A673 (cell line): ENCODE results near the gene PNPLA6. TPM values are rescaled to one million over a fixed set of nuclear protein-coding genes. Genes with fewer than 3 reads are reported as not detected.

Experiments used
- BruUV-seq: library from RNA; stranded (reverse); fragments of 400-500 nt; replicated peaks from 2 replicates; lab custom pipeline; 2021; lab: Mats Ljungman, UMichigan
- CTCF ChIA-PET: fragments of 300-600 bp; sonication (Branson Sonifier 250); formaldehyde crosslinking; loops from one replicate; lab custom pipeline; 2022; ENCODE audit warnings: antibody characterized with exemption; lab: Charles Lee
- POLR2A ChIA-PET: fragments of 300-600 bp; sonication (Branson Sonifier 250); formaldehyde crosslinking; loops from one replicate; lab custom pipeline; 2022; ENCODE audit warnings: antibody characterized with exemption; ENCODE audit not compliant: low non-redundant PET; lab: Charles Lee
- DNase-seq: peaks from one replicate; pipeline ENCODE4 v3.0.0-alpha.2; 2015; ENCODE audit warnings: low spot score
- H3K27ac ChIP-seq: fragments of 200-600 bp; sonication (generic); 2 replicates; pipeline ENCODE4 v1.5.1; 2016; ENCODE audit warnings: mixed run types, low read depth, mild to moderate bottlenecking, mixed read lengths, antibody characterized with exemption, low read length; ENCODE audit not compliant: poor library complexity, severe bottlenecking
- H3K27me3 ChIP-seq: fragments of 200-600 bp; sonication (generic); replicated peaks from 2 replicates; pipeline ENCODE4 v1.6.1; 2017; ENCODE audit warnings: mixed run types, low read depth, mild to moderate bottlenecking, mixed read lengths, antibody characterized with exemption, low read length; ENCODE audit not compliant: insufficient read depth, poor library complexity
- H3K36me3 ChIP-seq: fragments of 200-600 bp; sonication (generic); 2 replicates; pipeline ENCODE4 v1.6.1; 2016; ENCODE audit warnings: mixed run types, mild to moderate bottlenecking, mixed read lengths, antibody characterized with exemption, low read length; ENCODE audit not compliant: insufficient read depth, poor library complexity, severe bottlenecking
- H3K4me1 ChIP-seq: fragments of 200-600 bp; sonication (generic); 2 replicates; pipeline ENCODE4 v1.6.1; 2017; ENCODE audit warnings: mixed run types, mild to moderate bottlenecking, mixed read lengths, antibody characterized with exemption, low read length; ENCODE audit not compliant: insufficient read depth, poor library complexity, severe bottlenecking
- H3K4me3 ChIP-seq: fragments of 200-600 bp; sonication (generic); 2 replicates; pipeline ENCODE4 v1.5.1; 2016; ENCODE audit warnings: low read depth, mixed run types, mild to moderate bottlenecking, mixed read lengths, low read length; ENCODE audit not compliant: poor library complexity, severe bottlenecking
- H3K9me3 ChIP-seq: fragments of 200-600 bp; sonication (generic); 2 replicates; pipeline ENCODE4 v1.6.1; 2016; ENCODE audit warnings: mixed run types, low read depth, mild to moderate bottlenecking, mixed read lengths, antibody characterized with exemption, low read length; ENCODE audit not compliant: poor library complexity, severe bottlenecking
- EZH2 ChIP-seq: fragments of 200-600 bp; sonication (generic); IDR thresholded peaks from 2 replicates; pipeline ENCODE4 v1.6.1; 2017; ENCODE audit warnings: borderline replicate concordance, low read depth, mild to moderate bottlenecking, mixed read lengths, antibody characterized with exemption, low read length; ENCODE audit not compliant: poor library complexity, severe bottlenecking
- intact Hi-C: fragments of 100-400 bp; cut with micrococcal nuclease; formaldehyde crosslinking; loops from one replicate; pipeline ENCODE4 v1.10.0; 2022; ENCODE audit not compliant: unreplicated experiment
- total RNA-seq: library from RNA; stranded (reverse); gene quantifications from 2 replicates; pipeline ENCODE4 v1.2.3, GENCODE V29; 2021
- TF ChIP-seq, protein P1 (sequence below): fragments of 300-800, 200-600 bp; sonication (generic); conservative IDR thresholded peaks from 2 replicates; pipeline ENCODE4 v1.5.1; 2017; ENCODE audit warnings: low read depth, mild to moderate bottlenecking, antibody characterized with exemption, low read length, moderate library complexity, mixed read lengths

Gene PNPLA6
- total RNA-seq, 1 experiment from 2014 or later: 70.4 TPM

DNA sequence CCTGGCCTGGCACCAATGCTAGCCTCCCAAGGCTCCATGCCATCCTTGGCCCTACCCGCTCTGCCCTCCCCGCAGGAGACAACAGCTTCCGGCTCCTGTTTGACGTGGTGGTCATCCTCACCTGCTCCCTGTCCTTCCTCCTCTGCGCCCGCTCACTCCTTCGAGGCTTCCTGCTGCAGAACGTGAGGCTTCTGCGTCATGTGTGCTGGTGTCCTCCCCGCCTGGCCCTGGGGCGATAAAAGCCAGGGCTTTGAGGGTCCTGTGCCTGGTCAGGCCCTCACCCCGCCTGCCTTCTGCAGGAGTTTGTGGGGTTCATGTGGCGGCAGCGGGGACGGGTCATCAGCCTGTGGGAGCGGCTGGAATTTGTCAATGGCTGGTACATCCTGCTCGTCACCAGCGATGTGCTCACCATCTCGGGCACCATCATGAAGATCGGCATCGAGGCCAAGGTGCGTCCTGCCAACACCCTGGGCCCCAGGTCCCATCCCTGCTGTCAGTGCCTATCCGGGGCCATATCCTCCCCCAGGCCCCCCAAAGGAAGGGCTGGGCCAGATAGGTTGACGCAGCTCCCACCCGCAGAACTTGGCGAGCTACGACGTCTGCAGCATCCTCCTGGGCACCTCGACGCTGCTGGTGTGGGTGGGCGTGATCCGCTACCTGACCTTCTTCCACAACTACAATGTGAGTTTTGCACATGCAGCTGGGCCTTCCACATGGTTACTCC is 6.8 kb upstream of the PNPLA6 start:
- Histone ChIP-seq H3K36me3 (no peaks in the 10 kb centered on the region), H3K9me3 (no peaks in the 10 kb centered on the region), H3K27ac (no peak overlapping the region), H3K4me3 (no peak overlapping the region), H3K27me3 (no peaks in the 10 kb centered on the region), H3K4me1 (peaks cover under 1% of the 10 kb centered on the region)
- no peak for TF ChIP-seq EZH2
- TF ChIP-seq, protein P1, sequence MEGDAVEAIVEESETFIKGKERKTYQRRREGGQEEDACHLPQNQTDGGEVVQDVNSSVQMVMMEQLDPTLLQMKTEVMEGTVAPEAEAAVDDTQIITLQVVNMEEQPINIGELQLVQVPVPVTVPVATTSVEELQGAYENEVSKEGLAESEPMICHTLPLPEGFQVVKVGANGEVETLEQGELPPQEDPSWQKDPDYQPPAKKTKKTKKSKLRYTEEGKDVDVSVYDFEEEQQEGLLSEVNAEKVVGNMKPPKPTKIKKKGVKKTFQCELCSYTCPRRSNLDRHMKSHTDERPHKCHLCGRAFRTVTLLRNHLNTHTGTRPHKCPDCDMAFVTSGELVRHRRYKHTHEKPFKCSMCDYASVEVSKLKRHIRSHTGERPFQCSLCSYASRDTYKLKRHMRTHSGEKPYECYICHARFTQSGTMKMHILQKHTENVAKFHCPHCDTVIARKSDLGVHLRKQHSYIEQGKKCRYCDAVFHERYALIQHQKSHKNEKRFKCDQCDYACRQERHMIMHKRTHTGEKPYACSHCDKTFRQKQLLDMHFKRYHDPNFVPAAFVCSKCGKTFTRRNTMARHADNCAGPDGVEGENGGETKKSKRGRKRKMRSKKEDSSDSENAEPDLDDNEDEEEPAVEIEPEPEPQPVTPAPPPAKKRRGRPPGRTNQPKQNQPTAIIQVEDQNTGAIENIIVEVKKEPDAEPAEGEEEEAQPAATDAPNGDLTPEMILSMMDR: no peak
- BruUV-seq: no TSS peak
- POLR2A ChIA-PET: no interaction called here
- no peak for DNase-seq
- intact Hi-C loops: no loop called here
- CTCF ChIA-PET: no interaction called here

DNA sequence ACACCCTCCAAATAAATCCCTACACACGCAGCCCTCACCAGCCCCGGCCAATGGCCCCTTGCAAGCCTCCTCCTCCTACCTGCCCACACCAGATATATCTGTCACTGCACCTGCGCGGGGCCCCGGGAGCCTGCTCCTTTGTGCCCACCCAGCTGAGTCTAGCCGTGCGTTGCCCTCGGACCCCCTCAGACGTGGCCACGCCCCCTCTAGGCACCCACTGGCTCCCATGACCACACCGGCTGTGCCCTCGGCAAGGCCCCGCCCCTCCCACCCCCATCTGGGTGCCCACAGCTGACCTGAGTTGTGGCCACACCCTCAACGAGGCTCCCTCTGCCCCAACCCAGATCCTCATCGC is 6.3 kb upstream of the PNPLA6 start:
- ChIA-PET POLR2A (no interaction called here), CTCF (no interaction called here)
- H3K36me3 ChIP-seq: no peaks in the 10 kb centered on the region
- no peaks in the 10 kb centered on the region for H3K4me1 ChIP-seq
- intact Hi-C loops: no loop called here
- no peak for TF ChIP-seq EZH2
- TF ChIP-seq, protein P1: no peak
- H3K27ac ChIP-seq: no peak overlapping the region
- no peaks in the 10 kb centered on the region for H3K27me3 ChIP-seq
- no peaks in the 10 kb centered on the region for H3K9me3 ChIP-seq
- H3K4me3 ChIP-seq: no peak overlapping the region
- no peak for DNase-seq
- no TSS peak for BruUV-seq

DNA sequence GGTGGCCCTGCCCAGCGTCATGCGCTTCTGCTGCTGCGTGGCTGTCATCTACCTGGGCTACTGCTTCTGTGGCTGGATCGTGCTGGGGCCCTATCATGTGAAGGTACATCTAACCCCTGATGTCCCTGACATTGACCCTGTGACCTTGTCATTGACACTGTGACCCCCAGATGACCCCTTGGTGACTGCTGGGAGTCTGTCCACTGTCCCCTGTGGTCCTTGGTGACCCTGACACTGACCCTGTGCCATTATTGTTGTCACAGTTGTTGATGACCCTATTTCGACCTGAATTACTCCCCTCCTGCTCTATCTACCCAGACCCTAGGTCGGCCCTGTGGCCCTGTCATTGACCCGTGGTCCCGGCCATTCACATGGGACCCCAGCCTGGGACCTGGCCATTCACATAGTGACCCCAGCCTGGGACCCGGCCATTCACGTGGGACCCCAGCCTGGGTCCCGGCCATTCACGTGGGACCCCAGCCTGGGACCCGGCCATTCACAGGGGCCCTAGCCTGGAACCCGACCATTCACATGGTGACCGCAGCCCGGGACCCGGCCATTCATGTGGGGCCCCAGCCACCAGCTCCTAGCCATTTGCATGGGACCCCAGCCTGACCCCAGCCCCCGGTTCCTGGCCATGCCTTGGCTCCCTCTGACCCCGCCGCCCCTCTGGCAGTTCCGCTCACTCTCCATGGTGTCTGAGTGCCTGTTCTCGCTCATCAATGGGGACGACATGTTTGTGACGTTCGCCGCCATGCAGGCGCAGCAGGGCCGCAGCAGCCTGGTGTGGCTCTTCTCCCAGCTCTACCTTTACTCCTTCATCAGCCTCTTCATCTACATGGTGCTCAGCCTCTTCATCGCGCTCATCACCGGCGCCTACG is 5.7 kb upstream of the PNPLA6 start:
- no TSS peak for BruUV-seq
- Histone ChIP-seq H3K36me3 (no peaks in the 10 kb centered on the region), H3K9me3 (no peaks in the 10 kb centered on the region), H3K4me3 (no peak overlapping the region), H3K4me1 (no peaks in the 10 kb centered on the region), H3K27ac (no peak overlapping the region), H3K27me3 (no peaks in the 10 kb centered on the region)
- ChIA-PET CTCF (no interaction called here), POLR2A (no interaction called here)
- intact Hi-C loops: loop anchor here (10.0 kb wide), 1 partner anchor 135 kb away; no protein-coding TSS in a partner anchor
- no peak for DNase-seq
- TF ChIP-seq, protein P1: no peak
